ENCODE measurements around the gene MYRFL. TPM values are rescaled to one million over a fixed set of nuclear protein-coding genes. Genes with fewer than 3 reads are reported as not detected.

Gene MYRFL
- not detected in 2 replicates for total RNA-seq (2014; rRNA removed; shearing (Covaris generic))

GRCh38 chr12:69824966-69825560 lies at the start of gene MYRFL:
MYRFL (plus strand) TSS chr12:69825227; CDS start chr12:69825518, 291 bp downstream.

Other genes starting within 250 kb of the MYRFL start
- 343 and 377 TPM in 2 replicates for gene CCT2, start 239.8 kb upstream of the MYRFL start, total RNA-seq (2014; rRNA removed; shearing (Covaris generic))
- not detected in 2 replicates for gene LRRC10, start 214.3 kb upstream of the MYRFL start, total RNA-seq (2014; rRNA removed; shearing (Covaris generic))
- 0.03 TPM in 1 of 2 replicates, not detected in the other for gene BEST3, start 125.9 kb upstream of the MYRFL start, total RNA-seq (2014; rRNA removed; shearing (Covaris generic))
- gene RAB3IP, start 86.4 kb upstream of the MYRFL start, total RNA-seq (2014; rRNA removed; shearing (Covaris generic)) = 20.2 and 20.6 TPM in 2 replicates

Measured in A375 (cell line).